ENCODE results near the gene ZEB2.
A peak's percentile ranks its signal among the peaks of the same experiment; 100 is the strongest.

Gene ZEB2

GRCh38 chr2:144507441-144508171 lies 12.3 kb downstream of the ZEB2 start:
- Histone ChIP-seq H3K27ac (ENCODE audit: low read depth, low read length, poor library complexity, severe bottlenecking) (peak overlapping the region; percentile 74), H3K27me3 (ENCODE audit: insufficient read depth, low read length) (no peaks in the 10 kb centered on the region), H2AFZ (ENCODE audit: low read length) (no peak overlapping the region), H3K4me3 (ENCODE audit: low read depth, low read length, poor library complexity, severe bottlenecking) (peak overlapping the region; percentile 37), H3K79me2 (ENCODE audit: insufficient read depth, low read length) (peaks cover 22% of the 10 kb centered on the region), H3K4me2 (ENCODE audit: low read length) (peak overlapping the region; percentile 72), H3F3A (ENCODE audit: insufficient read depth, low read length) (0 out of 2 replicates have a peak, but pooled peaks cover 3% of the 10 kb centered on the region), H3K9me2 (ENCODE audit: low read depth, low read length) (no peaks in the 10 kb centered on the region), H3K36me3 (ENCODE audit: insufficient read depth, low read length) (no peaks in the 10 kb centered on the region), H3K9me3 (ENCODE audit: low read length) (no peaks in the 10 kb centered on the region), H4K20me1 (ENCODE audit: insufficient read depth, low read length) (no peaks in the 10 kb centered on the region), H3K4me1 (ENCODE audit: insufficient read depth, low read length, severe bottlenecking) (peaks cover 100% of the 10 kb centered on the region), H3K9ac (ENCODE audit: low read length) (peak overlapping the region; percentile 45)
- TF ChIP-seq EZH2 (IDR thresholded peaks at IDR 0.05; ENCODE audit: borderline replicate concordance, low read length) (no peak), CTCF (IDR thresholded peaks at IDR 0.05; ENCODE audit: low read length) (no peak)

- Histone ChIP-seq H3K79me2 (ENCODE audit: insufficient read depth, low read length) (peaks cover 16% of the 10 kb centered on the region), H3K4me1 (ENCODE audit: insufficient read depth, low read length, severe bottlenecking) (peaks cover 86% of the 10 kb centered on the region), H3K4me2 (ENCODE audit: low read length) (peak overlapping the region; percentile 77), H4K20me1 (ENCODE audit: insufficient read depth, low read length) (no peaks in the 10 kb centered on the region), H3K4me3 (ENCODE audit: low read depth, low read length, poor library complexity, severe bottlenecking) (peak overlapping the region; percentile 47), H3K9ac (ENCODE audit: low read length) (peak overlapping the region; percentile 58; the same call in 1 of the 2 replicates), H2AFZ (ENCODE audit: low read length) (no peak overlapping the region), H3K9me2 (ENCODE audit: low read depth, low read length) (no peaks in the 10 kb centered on the region), H3F3A (ENCODE audit: insufficient read depth, low read length) (0 out of 2 replicates have a peak, but pooled peaks cover 3% of the 10 kb centered on the region), H3K9me3 (ENCODE audit: low read length) (no peaks in the 10 kb centered on the region), H3K36me3 (ENCODE audit: insufficient read depth, low read length) (peaks cover 11% of the 10 kb centered on the region; the same call in 1 of the 2 replicates), H3K27me3 (ENCODE audit: insufficient read depth, low read length) (no peaks in the 10 kb centered on the region), H3K27ac (ENCODE audit: low read depth, low read length, poor library complexity, severe bottlenecking) (peak overlapping the region; percentile 83)
- TF ChIP-seq EZH2 (IDR thresholded peaks at IDR 0.05; ENCODE audit: borderline replicate concordance, low read length) (no peak), CTCF (IDR thresholded peaks at IDR 0.05; ENCODE audit: low read length) (no peak)
Observed at GRCh38 chr2:144505245-144505831, 14.6 kb downstream of the ZEB2 start.

GRCh38 chr2:144504218-144504641 lies 15.7 kb downstream of the ZEB2 start:
- no peak for TF ChIP-seq CTCF (IDR thresholded peaks at IDR 0.05; ENCODE audit: low read length)
- TF ChIP-seq EZH2 (IDR thresholded peaks at IDR 0.05; ENCODE audit: borderline replicate concordance, low read length) = no peak
- Histone ChIP-seq H3K4me2 (ENCODE audit: low read length) (peak overlapping the region; percentile 77), H3K4me1 (ENCODE audit: insufficient read depth, low read length, severe bottlenecking) (peaks cover 75% of the 10 kb centered on the region), H4K20me1 (ENCODE audit: insufficient read depth, low read length) (no peaks in the 10 kb centered on the region), H3K9ac (ENCODE audit: low read length) (peak overlapping the region; percentile 58), H3K4me3 (ENCODE audit: low read depth, low read length, poor library complexity, severe bottlenecking) (peak overlapping the region; percentile 47), H3K27me3 (ENCODE audit: insufficient read depth, low read length) (no peaks in the 10 kb centered on the region), H3K36me3 (ENCODE audit: insufficient read depth, low read length) (peaks cover 18% of the 10 kb centered on the region; the same call in 1 of the 2 replicates), H2AFZ (ENCODE audit: low read length) (no peak overlapping the region), H3K9me2 (ENCODE audit: low read depth, low read length) (no peaks in the 10 kb centered on the region), H3F3A (ENCODE audit: insufficient read depth, low read length) (0 out of 2 replicates have a peak, but pooled peaks cover 3% of the 10 kb centered on the region), H3K27ac (ENCODE audit: low read depth, low read length, poor library complexity, severe bottlenecking) (peak overlapping the region; percentile 83), H3K9me3 (ENCODE audit: low read length) (no peaks in the 10 kb centered on the region), H3K79me2 (ENCODE audit: insufficient read depth, low read length) (peaks cover 16% of the 10 kb centered on the region)
